Left lobe of liver (tissue), 2 donors: ENCODE data around the gene AHI1. TPM values are rescaled to one million over a fixed set of nuclear protein-coding genes. Genes with fewer than 3 reads are reported as not detected.
"Not testable (repeated sequence)": the region's sequence is repeated elsewhere in the genome, so short reads cannot be mapped to it uniquely, and the experiment has no call there.

Experiments
- ATAC-seq: fragments of 200-7000 bp; cut with Tn5 transposase; one replicate; pipeline ENCODE4 v1.9.1; 2020; ENCODE audit warnings: mild to moderate bottlenecking, moderate library complexity
- DNase-seq: peaks from one replicate; pipeline ENCODE4 v3.0.0-alpha.2; 2020; ENCODE audit warnings: low spot score
- total RNA-seq: library from RNA; stranded (reverse); gene quantifications from one replicate; pipeline ENCODE4 v1.2.1, GENCODE V29; 2021
- donor health status: DM: no; HTN: no; CAD: no; lungs with moderate emphysema.
- donor health status: DM: no; HTN: yes; CAD: no.

AHI1 gene
- total RNA-seq, 1 donor from 2014 or later = 10.2 TPM

DNA sequence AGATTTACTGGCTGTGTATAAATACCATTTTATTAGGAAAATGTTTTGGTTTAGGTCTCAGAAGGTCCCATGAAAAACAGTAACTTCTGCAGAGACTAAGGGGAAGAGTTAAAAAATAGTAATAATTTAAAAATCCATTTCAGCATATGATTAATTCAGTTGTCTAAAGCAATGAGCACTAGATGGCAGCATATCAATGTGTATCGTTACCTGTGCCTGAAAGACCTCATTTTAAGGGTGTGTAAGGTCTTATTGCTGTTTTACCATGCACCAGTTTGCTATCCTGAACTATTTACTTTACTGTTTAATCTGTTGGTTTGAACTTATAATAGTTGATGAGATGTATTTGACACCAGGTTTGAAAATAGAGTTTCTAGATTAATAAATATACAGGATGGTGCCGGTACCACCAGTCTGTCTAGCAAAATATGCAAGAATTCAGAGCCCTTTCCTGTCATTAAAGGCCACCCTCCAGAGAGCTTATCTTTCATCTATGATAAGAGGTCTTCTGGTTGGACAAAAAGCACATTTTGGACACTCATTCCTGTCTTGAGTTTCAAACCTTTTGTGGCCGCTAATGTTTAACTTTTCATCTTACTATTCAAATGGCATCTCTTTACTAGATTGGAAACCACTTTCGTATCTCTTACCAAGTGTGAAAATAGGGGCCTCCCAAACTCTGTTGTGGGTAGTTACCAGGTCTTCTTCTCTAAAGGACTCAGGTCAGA, 8.9 kb upstream of the AHI1 start:
- ATAC-seq (peak; percentile 91), DNase-seq (no peak)

DNA sequence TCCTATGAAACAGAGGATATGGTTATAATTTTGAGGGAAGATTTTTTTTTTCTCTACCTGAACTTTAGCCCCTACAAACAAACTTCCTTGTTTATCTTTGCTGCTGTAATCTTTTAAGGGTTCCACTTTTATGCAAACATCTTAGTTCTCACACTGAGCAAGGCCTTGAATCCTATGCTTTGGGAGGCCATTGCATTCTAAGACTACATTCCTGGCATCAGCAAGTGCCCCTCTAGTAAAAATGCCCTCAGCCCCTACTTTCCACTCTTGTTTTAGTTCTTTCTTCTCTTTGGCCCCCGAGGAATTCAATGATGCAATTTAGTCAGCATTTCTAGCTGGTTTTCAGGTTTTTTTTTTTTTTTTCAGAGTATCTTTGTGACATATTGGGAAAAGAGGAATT, 8.1 kb upstream of the AHI1 start:
- peak; percentile 57 for ATAC-seq
- DNase-seq = no peak

DNA sequence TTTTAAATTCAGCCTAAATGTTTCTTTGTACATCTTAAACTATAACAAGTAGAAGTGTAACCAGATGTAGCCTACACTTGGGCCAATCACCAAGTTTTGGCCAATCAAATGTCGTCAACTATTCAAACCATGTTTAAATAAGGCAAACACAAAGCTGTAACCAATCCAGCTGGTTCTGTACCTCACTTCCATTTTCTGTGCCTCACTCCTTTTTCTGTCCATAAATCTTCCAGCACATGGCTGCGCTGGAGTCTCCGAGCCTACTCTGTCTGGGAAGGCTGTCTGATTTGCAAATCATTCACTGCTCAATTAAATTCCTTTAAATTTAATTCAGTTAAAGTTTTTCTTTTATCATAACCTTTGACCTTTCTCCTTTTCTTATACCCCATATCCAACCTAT, 7.7 kb upstream of the AHI1 start:
- ATAC-seq (peak; percentile 30), DNase-seq (no peak)

DNA sequence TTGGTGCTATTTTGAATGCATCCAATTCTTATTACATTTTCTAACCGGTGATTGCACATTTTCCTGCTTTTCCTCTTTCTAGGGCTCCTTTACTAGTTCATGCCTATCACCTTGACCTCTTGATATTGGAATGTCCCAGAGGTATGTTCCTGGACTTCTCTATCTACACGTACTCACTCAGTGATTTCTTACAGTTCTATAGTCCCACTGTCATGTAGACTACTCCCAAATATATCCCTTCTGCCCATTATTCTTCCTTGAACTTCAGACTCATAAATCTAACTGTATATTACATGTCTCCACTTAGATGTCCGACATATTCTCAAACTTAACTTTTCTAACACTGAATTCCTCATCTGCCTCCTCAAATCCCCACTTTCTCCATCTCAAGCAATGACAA, 7.2 kb upstream of the AHI1 start:
- DNase-seq = no peak
- no peak for ATAC-seq

DNA sequence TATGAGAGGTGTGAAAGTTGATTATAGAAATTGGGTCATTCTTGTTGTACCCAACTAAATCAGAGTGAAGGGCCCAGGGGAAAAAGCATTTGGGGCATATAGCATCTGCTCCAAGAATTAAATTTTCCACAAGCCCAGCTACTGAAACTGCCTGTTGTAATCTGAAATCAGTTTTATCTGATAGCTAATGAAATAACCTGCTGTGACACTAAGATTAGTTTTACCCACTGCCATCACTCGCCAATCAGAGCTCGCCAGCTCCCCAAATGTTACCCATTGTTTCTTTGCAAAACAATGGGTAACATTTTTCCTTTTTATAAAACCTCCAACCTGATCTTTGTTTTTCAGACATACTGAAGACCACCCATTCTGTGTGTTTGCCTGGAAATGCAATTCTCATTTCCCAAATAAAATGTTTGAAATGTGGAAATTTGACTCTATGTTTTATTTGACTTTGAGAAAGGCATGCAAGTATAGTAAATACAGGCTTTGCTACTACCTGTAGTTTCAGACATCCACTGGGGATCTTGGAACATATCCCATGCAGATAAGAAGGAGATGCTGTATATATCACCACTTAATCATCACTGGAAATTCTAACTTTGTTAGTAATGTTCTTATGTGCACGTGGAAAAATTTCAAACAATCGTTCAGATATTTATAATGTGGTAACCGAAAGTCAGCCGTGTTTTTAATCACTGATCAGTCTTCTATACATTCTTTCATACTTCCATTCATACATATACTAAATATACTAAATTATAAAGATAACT, 6.3 kb upstream of the AHI1 start:
- ATAC-seq (no peak), DNase-seq (no peak)

DNA sequence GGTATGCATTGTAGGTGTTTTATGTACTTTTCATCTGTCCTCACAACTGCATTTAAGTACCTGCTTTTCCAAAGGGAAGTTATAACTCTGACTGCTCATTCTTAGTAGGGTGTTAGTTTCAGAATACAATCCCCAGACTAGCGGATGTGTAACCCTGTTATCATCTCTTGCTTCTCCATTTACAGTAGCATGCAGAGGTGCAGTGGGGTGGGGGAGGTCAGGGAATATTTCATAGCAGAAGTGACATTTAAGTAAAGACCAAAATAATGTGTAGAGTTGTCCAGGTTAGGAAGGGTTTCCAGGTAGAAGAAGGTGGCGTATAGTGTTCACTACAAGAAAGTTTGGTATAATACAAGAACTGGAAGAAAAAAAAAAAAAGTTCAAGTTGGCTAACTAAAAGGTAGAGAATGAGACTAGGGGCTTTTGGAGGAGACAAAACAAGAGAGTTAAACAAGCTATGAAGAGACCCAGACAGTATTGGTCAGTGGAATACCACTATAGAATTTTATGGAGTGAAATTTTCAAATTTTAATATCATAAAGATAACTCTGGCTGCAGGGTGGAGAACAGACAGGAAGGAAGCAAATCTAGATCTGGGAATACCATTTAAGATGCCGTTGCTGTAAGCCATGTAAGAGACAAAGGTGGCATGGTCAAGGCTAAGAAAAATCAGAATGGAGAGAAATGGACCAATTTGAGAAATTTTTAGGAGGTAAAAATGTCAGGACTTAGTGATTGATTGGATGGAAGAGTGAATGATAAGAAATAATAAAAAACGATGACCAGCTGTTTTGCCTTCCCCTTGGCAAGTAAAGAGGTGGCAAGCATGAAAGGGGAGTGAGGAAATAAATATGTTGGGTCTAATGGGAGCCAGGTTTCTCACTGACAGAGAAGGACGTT, 2.2 kb upstream of the AHI1 start:
- no peak for ATAC-seq
- DNase-seq = no peak

DNA sequence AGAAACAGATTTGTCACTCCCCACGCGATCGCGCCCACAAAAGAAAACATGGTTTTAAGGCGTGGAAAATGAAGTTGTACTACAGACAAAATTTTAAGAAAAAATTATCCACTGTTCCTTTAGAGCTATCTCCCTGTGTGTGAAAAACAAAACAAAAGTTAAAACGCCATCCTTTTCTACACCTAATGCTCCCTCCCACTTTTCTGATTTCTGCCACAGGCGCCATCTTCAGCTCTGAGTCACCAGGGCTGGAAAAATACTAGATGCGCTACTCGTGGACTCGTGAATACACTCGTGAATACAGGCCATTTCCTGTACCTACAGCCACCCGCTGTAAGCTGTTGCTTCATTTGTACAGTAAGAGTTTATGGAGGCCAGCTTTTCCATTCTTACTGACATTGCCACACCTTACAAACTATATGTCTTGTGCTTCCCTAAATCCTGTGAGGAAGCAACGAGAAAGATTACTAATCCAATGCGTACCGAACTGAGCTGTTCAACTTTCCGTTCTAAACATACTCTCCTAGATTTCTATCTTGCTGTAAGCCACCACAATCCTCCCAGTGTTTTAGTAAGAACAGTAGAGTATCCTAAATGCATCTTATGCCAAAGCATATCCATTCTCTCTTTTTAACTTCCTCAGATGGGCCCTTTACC, 773 bp upstream of the AHI1 start:
- peak; percentile 59 for DNase-seq
- peak; percentile 63 for ATAC-seq

DNA sequence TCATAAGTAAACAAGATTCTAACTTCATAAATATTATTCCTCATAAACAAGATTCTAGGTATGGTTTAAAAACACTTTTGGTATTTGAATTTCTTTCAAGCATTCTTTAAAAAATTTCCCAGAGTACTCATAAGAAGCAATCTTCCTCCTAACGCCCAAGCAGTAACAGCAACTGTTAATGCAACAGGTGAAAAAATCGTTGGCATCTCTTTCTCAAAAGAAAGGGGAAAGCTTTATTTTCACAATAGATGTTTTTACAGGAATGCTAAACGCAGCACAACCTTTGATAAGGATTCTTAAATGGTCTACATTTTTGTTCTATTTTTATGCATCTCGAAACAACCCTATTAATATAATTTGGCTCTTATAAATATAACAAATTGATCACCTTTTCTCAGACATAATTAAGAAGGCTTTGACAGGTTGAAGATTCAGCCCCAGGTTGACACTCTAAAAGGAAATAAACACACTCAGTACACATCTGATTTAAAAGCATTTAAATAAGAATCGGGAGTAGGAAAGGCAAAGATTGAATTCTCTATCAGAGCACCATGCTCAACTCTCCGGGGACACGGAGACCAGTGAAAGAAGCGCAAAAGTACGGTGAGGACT, 634 bp downstream of the AHI1 start:
- ATAC-seq (no peak), DNase-seq (no peak)

DNA sequence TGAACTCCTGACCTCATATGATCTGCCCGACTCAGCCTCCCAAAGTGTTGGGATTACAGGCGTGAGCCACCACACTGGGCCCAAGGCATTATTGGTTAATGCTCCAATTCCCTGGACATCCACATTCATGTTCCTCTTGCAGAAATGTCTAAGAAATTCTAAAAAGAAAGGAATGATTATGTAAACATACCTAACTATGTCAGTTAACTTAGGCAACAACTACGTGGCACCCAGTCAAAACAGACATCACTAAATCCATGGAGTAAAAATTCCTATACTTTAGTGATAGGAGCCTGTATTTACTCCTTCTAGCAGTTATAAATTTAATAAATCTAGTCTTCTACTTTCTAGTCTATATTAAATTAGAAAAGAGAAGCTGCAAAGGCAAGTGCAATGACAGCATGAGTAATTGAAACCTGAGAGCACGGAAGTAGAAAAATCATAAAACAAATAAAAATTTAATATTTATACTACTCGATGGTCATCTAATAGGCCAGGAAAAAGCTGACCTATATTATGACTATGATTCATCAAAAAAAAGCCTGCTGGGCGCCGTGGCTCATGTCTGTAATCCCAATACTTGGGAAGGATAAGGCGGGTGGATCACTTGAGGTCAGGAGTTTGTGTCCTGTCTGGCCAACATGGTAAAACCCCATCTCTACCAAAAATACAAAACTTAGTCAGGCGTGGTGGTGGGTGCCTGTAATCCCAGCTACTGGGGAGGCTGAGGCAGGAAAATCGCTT, 4.2 kb downstream of the AHI1 start:
- no peak for ATAC-seq
- no peak for DNase-seq

DNA sequence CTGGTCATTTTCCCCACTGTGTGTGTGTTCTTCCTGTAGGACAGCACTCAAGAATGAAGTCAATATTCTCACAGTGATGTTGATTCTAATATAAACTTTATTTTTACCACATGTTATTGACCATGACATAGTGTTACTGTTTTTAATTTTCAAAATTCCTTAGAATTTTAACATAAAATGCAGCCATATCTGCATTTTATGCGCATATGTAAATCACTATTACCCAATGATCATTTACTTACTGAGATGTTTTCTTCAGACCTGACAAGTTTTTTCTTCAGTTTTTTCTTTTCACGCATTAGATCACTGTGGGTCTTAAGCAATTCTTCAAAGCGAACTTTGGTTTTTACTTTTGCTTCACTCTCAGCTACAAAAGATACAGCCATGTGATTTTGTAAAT, 7.2 kb downstream of the AHI1 start:
- DNase-seq (no peak), ATAC-seq (no peak)

DNA sequence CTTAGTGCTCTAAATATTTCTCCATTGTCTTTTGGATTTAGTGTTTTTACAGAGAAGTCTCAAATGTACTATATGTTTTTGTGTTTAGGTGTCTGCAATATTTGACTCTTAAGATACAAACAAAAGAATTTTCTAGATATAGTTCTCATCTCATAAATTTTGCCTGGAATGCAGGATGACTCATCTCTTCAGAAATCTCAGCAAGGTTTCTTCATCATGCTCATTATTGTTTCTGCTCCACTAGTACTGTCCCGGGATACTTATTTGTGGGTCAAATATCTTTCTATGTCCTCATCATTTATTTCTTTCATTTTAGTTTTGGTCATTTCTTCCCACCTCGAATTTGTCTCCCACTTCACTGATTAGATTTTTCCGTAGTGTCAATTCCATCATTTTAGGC, 9.5 kb downstream of the AHI1 start:
- ATAC-seq (no peak), DNase-seq (no peak)

DNA sequence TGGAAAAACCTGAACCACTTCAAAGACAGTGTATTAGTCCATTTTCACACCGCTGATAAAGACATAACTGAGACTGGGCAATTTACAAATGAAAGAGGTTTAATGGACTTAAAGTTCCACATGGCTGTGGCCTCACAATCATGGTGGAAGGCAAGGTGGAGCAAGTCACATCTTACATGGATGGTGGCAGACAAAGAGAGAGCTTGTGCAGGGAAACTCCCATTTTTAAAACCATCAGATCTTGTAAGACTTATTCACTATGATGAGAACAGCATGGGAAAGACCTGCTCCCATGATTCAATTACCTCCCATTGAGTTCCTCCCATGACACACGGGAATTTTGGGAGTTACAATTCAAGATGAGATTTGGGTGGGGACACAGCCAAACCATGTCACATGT, 13.6 kb downstream of the AHI1 start:
- not testable (repeated sequence) for DNase-seq, ATAC-seq

DNA sequence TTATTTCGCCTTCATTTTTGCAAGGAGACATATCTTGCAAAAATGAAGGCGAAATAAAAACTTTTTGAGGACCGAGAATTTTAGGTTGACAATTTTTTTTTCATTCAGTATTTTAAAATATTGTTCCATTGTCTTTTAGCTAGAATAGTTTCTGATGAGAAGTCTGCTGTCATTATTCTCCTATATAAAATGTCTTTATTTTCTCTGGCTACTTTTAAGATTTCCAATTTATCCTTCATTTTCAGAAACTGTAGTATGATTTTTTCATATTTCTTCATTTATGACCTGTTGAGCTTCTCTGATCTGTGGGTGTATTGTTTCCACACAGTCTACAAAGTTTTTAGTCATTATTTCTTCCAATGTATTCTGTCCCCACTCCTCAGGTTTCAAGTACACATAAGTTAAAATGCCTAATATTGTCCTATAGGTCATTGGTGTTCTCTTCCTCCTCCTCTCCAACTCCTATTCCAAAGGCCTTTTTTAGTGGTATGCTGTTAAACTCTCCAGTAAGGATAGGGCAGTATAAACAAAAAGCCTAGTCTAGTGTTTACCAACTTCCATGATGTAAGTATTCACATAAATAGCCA, 15.7 kb downstream of the AHI1 start:
- no peak for ATAC-seq
- DNase-seq = no peak

DNA sequence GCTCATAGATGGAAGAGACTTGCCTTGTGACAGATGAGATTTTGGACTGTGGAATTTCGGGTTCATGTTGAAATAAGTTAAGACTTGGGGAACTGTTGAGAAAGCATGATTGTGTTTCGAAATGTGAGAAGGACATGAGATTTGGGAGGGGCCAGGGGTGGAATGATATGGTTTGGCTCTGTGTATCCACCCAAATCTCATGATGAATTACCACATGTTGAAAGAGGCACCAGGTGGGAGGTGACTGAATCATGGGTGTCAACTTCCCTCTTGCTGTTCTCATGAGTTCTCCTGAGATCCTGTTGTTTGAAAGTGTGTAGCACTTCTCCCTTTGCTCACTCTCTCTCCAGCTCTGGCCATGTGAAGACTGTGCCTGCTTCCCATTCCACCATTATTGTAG, 17.9 kb downstream of the AHI1 start:
- DNase-seq = no peak
- no peak for ATAC-seq

DNA sequence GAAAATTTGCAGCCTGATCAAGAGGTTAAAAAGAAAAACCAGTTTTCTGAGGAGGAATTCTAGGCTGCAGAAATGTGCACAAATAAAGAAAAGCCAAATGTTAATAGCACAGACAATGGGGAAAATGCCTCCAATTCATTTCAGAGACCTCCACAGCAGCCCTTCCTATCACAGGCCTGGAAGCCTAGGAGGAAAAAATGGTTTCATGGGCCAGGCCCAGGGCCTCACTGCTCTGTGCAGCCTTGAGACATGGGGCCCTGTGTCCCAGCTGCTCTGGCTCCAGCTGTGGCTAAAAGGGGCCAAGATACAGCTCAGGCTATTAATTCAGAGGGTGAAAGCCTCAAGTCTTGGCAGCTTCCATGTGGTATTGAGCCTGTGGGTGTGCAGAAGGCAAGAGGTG, 18.9 kb downstream of the AHI1 start:
- ATAC-seq (no peak), DNase-seq (no peak)

DNA sequence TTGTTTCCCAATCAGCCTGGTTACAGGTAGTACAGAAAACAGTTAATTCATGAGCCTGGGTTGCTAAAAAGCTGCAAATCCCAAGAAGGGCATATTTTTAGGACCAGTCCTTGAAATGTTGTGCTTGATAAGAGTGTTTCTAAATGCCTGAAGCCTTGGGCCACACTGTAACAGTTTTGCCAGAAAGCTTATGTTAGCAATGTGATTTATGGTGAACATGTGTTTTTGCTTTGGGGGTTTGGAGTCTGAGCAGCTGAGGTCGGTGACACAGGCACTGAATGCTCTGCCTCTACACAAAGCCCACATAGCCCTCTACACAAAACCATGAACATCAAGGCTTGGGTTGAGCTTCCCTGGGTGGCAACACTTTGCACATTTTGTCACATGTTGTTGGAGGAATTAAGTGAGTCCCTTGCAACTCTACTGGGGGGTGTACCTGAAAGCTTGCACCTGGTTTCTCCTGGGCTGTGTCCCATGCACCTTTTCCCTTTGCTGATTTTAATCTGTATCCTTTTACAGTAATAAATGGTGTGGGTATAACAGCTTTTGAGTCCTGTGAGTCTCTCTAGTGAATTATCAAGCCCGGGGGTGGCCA, 22.2 kb downstream of the AHI1 start:
- ATAC-seq = no peak
- no peak for DNase-seq

DNA sequence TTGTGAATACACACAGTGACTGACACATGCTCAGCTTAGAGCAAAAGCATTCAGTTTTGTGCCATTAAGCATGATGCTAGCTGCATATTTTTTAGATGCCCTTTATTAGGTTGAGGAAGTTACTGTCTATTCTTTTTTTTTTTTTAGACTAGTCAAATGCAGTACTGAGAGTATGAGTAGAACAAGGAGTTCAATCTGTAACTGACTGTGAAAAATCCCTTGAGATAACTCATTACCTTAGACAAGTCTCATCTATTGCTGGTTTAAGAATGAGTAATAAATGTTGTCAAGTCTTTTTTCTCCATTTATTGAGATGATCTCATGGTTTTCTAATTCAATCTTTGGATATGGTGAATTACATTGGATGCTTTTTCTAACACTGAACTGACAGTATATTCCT, 23.2 kb downstream of the AHI1 start:
- ATAC-seq (no peak), DNase-seq (no peak)

DNA sequence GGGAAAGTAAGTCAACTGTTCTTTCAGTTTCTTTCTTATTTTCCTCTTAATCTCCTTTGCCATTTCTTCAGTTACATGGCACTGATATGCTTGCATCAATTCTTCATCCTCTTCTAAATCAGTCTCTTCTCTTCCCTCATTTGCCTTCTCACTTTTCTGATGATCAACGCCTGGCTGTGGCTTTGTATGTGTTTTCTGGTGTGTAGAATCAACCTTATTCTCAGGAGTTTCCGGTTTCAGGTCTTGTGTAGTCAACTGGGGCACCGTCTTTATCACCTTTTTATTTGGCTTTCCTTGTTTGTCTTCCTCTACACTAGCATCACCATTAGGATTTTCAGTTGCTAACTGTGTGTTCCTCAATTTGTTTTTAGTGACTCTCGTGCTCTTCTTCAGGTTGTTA, 31.6 kb downstream of the AHI1 start:
- DNase-seq (no peak), ATAC-seq (no peak)

DNA sequence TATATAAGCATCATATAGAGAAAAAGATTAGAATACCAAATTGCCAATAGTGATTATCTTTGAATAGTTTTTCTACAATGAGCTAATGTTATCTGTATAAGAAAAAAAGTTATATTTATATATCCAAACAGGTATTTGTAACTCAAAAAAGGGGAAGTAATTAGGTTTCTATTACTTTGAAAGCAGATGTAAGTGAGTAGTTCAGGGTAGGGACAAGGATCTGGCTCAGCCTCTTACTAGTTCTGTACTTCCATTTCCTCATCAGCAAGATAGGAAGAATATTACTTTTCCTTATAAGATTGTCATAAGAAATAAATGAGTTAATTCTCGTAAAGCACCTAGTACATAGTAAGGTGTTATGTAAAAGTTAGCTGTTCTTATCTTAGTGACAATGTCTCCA, 32.2 kb downstream of the AHI1 start:
- DNase-seq (no peak), ATAC-seq (no peak)
